ENCODE results near the gene C1orf115. TPM values are rescaled to one million over a fixed set of nuclear protein-coding genes. Genes with fewer than 3 reads are reported as not detected.
"Not testable (repeated sequence)": the region's sequence is repeated elsewhere in the genome, so short reads cannot be mapped to it uniquely, and the experiment has no call there.

Gene C1orf115
- total RNA-seq, 2 donors from 2014 or later = 0.14 TPM; not detected in 1

DNA sequence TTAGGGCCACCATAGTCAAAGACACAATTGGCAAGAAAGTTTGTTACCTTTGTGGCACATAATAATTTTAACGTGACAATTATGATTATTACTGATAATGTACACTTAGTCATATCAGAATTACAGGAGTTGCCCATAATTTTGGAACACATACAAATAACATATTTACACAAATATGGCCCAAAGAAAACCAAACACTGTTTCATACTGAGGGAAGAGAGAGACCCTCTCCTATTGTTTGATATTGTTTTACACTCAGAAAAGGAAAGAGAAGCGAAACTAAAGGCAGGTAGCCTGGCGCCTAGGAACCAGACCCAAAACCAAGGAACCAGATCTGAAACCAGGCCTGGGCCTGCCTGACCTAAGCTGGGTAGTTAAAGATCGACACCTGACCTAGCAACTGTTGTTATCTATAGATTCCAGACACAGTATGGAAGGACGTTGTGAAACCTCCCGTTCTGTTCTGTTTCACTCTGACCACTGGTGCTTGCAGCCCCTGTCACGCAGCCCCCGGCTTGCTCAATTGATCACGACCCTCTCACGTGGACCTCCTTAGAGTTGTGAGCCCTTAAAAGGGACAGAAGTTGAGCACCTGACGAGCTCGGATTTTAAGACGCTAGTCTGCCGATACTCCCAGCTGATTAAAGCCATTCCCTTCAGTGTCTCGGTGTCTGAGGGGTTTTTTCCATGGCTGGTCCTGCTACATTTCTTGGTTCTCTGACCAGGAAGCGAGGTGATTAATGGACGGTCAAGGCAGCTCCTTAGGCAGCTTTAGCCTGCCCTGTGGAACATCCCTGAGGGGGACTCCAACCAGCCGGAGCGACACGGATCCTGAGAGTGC is 27.9 kb downstream of the C1orf115 start:
- ATAC-seq (no peak), DNase-seq (ENCODE audit: low spot score) (no peak)
- H3K4me3 Mint-ChIP-seq = no peak overlapping the region
- no peaks in the 10 kb centered on the region for H3K4me1 Mint-ChIP-seq (ENCODE audit: low read depth in 2 of 2)
- H3K27ac Mint-ChIP-seq = no peak overlapping the region
- no peaks in the 10 kb centered on the region for H3K9me3 Mint-ChIP-seq
- H3K36me3 Mint-ChIP-seq = no peaks in the 10 kb centered on the region
- peaks cover 23 to 27% of the 10 kb centered on the region in 2 donors for H3K27me3 Mint-ChIP-seq

DNA sequence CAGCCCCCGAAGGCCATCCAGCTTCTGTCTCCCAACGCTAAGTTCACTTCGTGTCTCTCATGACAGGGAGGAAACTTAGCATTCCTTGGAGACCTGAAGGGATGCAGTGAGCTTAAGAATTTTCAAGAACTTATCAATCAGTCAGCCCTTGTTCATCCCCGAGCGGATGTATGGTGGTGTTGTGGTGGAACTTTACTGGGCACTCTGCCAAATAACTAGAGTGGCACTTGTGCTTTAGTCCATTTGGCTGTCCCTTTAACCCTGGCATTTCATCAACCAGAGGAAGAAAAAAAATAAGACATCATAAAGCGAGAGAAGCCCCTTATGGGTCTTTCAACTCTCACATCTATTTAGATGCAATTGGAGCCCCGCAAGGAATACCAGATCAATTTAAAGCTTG is 31.1 kb downstream of the C1orf115 start:
- H3K4me1 Mint-ChIP-seq (ENCODE audit: low read depth in 2 of 2); H3K9me3 Mint-ChIP-seq; DNase-seq (ENCODE audit: low spot score); H3K36me3 Mint-ChIP-seq; H3K4me3 Mint-ChIP-seq; ATAC-seq; H3K27ac Mint-ChIP-seq: not testable (repeated sequence)
- H3K27me3 Mint-ChIP-seq = peaks cover 23 to 36% of the 10 kb centered on the region in 2 donors

- Mint-ChIP-seq H3K4me3 (no peak overlapping the region), H3K27me3 (peaks cover 7 to 22% of the 10 kb centered on the region in 2 donors), H3K4me1 (ENCODE audit: low read depth in 2 of 2) (peaks cover 0 to 2% of the 10 kb centered on the region in 2 donors), H3K36me3 (no peaks in the 10 kb centered on the region), H3K9me3 (peaks cover 2% of the 10 kb centered on the region), H3K27ac (no peak overlapping the region)
- DNase-seq (ENCODE audit: low spot score) (no peak), ATAC-seq (no peak)
Observed at GRCh38 chr1:220726634-220727033, 36.5 kb downstream of the C1orf115 start.

DNA sequence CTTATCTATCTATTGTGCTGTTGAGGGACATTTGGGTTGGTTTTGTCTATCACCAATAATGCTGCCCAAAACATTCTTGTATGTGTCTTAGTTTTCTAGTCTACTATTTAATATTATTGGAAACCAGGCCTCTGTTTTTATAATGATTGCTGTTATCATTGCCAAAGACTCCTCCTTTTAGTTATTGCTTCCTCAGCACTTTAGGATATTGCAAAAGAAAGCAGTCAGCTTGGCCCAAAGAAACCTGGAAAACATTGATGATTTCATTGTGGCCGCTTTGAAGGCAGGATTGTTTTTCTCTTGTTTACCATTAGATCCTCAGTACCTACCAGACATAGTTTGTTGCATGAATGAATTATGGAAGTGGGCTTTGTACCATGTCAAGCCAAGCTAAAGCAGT is 37.4 kb downstream of the C1orf115 start:
- Mint-ChIP-seq H3K4me1 (ENCODE audit: low read depth in 2 of 2) (peaks cover 0 to 2% of the 10 kb centered on the region in 2 donors), H3K4me3 (no peak overlapping the region), H3K27ac (no peak overlapping the region), H3K9me3 (peaks cover 3% of the 10 kb centered on the region), H3K27me3 (peaks cover 7 to 22% of the 10 kb centered on the region in 2 donors), H3K36me3 (no peaks in the 10 kb centered on the region)
- ATAC-seq = no peak
- no peak for DNase-seq (ENCODE audit: low spot score)

DNA sequence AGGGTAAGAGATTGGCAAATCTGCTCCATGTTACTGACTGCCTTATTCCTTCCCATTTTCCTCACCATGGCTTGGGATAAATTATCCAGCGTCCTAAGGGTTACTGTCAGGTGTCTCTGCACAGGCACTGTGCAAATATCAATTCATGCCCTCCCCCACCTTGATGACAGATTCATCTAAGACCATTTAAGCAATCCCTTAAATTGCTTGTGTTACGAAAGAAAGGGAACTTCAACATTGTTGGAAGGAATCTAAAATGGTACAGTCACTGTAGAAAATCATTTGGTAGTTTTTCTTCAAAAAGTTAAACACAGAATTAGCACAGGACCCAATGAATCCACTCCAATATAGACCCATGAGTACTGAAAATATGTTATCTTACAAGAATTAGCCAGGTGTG is 40.3 kb downstream of the C1orf115 start:
- ATAC-seq (no peak), DNase-seq (ENCODE audit: low spot score) (no peak)
- no peaks in the 10 kb centered on the region for H3K36me3 Mint-ChIP-seq
- H3K27ac Mint-ChIP-seq = no peak overlapping the region
- H3K27me3 Mint-ChIP-seq = peaks cover 7 to 21% of the 10 kb centered on the region in 2 donors
- peaks cover 3% of the 10 kb centered on the region for H3K9me3 Mint-ChIP-seq
- no peak overlapping the region for H3K4me3 Mint-ChIP-seq
- peaks cover 0 to 2% of the 10 kb centered on the region in 2 donors for H3K4me1 Mint-ChIP-seq (ENCODE audit: low read depth in 2 of 2)

- peaks cover 3 to 4% of the 10 kb centered on the region in 2 donors for H3K27me3 Mint-ChIP-seq
- no peak overlapping the region for H3K4me3 Mint-ChIP-seq
- peaks cover 0 to 2% of the 10 kb centered on the region in 2 donors for H3K4me1 Mint-ChIP-seq (ENCODE audit: low read depth in 2 of 2)
- no peaks in the 10 kb centered on the region for H3K36me3 Mint-ChIP-seq
- peak overlapping the region in 1 of 2 donors; percentile 22 for H3K27ac Mint-ChIP-seq
- DNase-seq (ENCODE audit: low spot score) (no peak), ATAC-seq (no peak)
- peaks cover 3% of the 10 kb centered on the region for H3K9me3 Mint-ChIP-seq
Observed at GRCh38 chr1:220732137-220732536, 42.0 kb downstream of the C1orf115 start.

DNA sequence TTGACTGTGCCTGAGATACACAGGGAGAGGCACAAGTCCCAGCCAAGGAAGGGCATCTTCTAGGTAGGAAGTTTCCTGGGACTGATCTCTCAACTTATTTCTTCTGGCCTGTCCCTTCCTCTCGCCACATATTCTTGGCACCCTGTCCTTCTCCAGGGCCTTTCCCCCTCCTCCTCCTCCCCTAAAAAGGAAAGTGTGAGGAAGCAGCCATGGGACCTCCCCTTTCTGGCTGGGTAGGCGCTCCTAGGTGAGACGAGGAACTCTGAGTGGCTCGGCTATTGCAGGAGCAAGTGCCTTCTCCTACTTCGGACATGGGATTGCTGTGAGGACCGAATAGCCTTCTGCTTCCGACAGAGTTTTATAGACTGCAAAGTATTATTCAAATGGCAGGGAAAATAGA is 42.5 kb downstream of the C1orf115 start:
- peaks cover 0 to 2% of the 10 kb centered on the region in 2 donors for H3K4me1 Mint-ChIP-seq (ENCODE audit: low read depth in 2 of 2)
- no peak for DNase-seq (ENCODE audit: low spot score)
- peaks cover 3% of the 10 kb centered on the region for H3K9me3 Mint-ChIP-seq
- peak overlapping the region; percentile 20 for H3K4me3 Mint-ChIP-seq
- H3K27ac Mint-ChIP-seq = no peak overlapping the region
- peaks cover 0 to 3% of the 10 kb centered on the region in 2 donors for H3K27me3 Mint-ChIP-seq
- peak in 1 of 2 donors; percentile 38 for ATAC-seq
- no peaks in the 10 kb centered on the region for H3K36me3 Mint-ChIP-seq

DNA sequence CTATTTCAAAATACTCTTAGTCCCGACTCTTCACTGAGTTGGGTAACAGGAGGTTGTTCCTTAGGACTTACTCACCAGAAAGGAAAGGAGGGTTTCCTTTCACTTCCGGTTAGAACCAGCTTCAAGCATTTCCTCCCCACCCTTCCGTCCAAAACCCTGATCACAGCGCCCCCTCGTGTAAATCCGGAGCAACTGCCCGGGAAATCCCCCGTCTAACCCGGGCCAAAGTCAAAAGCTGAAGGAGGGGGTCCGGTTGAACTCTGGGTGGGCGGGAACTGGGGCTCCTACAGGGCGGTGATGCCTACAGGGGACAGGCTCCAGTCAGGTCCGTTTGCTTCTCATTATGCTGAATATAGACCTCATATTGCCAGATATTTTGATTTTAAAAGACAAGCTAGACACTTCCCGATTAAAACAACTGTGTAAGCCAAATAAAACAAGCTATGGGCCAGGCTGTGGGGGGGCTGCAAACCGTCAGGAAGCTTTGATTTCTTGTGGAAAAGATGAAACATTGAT is 43.0 kb downstream of the C1orf115 start:
- peaks cover 0 to 3% of the 10 kb centered on the region in 2 donors for H3K27me3 Mint-ChIP-seq
- ATAC-seq (peak; percentile 89 to 92), DNase-seq (ENCODE audit: low spot score) (peak; percentile 79)
- H3K4me3 Mint-ChIP-seq = peak overlapping the region; percentile 20
- H3K27ac Mint-ChIP-seq = peak overlapping the region in 1 of 2 donors; percentile 31
- no peaks in the 10 kb centered on the region for H3K36me3 Mint-ChIP-seq
- peaks cover 3% of the 10 kb centered on the region for H3K9me3 Mint-ChIP-seq
- peaks cover 0 to 2% of the 10 kb centered on the region in 2 donors for H3K4me1 Mint-ChIP-seq (ENCODE audit: low read depth in 2 of 2)

DNA sequence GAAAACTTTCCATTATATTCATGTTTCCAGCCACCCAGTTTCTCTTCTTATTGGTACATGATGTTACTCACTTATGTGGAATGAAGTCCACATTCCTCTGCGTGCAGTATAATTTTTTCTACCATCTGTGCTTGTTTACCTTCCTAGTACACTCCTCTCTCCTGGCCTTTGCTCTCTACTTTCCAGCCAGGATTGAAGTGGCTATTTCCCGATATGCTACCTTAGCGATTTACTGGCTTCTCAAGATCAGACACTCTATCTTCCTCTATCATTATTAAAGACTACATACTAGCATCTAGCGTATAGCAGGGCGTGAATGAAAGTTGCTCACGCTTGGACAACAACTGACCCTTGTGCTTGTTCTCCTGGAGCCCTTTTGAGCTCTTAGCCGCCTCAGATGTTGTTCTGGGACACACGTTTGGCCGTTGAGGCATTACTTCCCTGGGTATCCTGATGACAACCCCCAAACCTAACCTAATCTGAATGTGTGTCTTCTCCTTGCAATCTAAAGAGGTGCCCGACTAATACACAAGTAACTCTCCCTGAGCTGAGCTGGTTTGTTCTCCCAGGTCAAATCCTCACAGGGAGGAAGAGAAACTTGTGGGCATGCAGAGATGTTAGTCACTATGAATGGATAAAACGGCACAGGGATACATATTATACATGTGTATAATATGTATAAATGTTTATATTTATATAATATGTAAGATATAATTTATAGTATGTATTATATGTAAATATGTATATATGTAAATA is 44.6 kb downstream of the C1orf115 start:
- H3K36me3 Mint-ChIP-seq = no peaks in the 10 kb centered on the region
- DNase-seq (ENCODE audit: low spot score) (no peak), ATAC-seq (no peak)
- peaks cover 3% of the 10 kb centered on the region for H3K9me3 Mint-ChIP-seq
- peaks cover 4 to 14% of the 10 kb centered on the region in 2 donors for H3K27me3 Mint-ChIP-seq
- peaks cover 0 to 2% of the 10 kb centered on the region in 2 donors for H3K4me1 Mint-ChIP-seq (ENCODE audit: low read depth in 2 of 2)
- no peak overlapping the region for H3K27ac Mint-ChIP-seq
- H3K4me3 Mint-ChIP-seq = no peak overlapping the region

GRCh38 chr1:220736283-220736682 is 46.1 kb downstream of the C1orf115 start:
- not testable (repeated sequence) for H3K36me3 Mint-ChIP-seq; H3K9me3 Mint-ChIP-seq; DNase-seq (ENCODE audit: low spot score); H3K4me1 Mint-ChIP-seq (ENCODE audit: low read depth in 2 of 2); H3K27ac Mint-ChIP-seq; ATAC-seq; H3K4me3 Mint-ChIP-seq
- H3K27me3 Mint-ChIP-seq = peaks cover 16 to 29% of the 10 kb centered on the region in 2 donors

DNA sequence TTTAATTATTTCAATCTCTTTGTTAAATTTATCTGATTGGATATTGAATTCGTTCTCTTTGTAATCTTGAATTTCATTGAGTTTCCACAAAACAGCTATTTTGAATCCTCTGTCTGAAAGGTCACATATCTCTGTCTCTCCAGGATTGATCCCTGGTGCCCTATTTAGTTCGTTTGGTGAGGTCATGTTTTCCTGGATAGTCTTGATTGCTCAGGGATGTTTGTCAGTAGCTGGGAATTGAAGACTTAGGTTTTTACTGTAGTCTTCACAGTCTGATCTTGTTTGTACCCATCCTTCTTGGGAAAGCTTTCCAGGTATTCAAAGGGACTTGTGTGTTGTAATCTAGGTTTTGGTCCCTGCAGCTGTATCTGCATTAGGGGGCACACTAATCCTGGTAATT is 51.2 kb downstream of the C1orf115 start:
- ATAC-seq (no peak), DNase-seq (ENCODE audit: low spot score) (no peak)
- no peak overlapping the region for H3K4me3 Mint-ChIP-seq
- H3K9me3 Mint-ChIP-seq = no peaks in the 10 kb centered on the region
- H3K4me1 Mint-ChIP-seq (ENCODE audit: low read depth in 2 of 2) = no peaks in the 10 kb centered on the region
- no peaks in the 10 kb centered on the region for H3K36me3 Mint-ChIP-seq
- no peak overlapping the region for H3K27ac Mint-ChIP-seq
- H3K27me3 Mint-ChIP-seq = peaks cover 24 to 40% of the 10 kb centered on the region in 2 donors

GRCh38 chr1:220741825-220742224 is 51.7 kb downstream of the C1orf115 start:
- Mint-ChIP-seq H3K9me3 (no peaks in the 10 kb centered on the region), H3K4me1 (ENCODE audit: low read depth in 2 of 2) (no peaks in the 10 kb centered on the region), H3K27me3 (peaks cover 25 to 44% of the 10 kb centered on the region in 2 donors), H3K36me3 (no peaks in the 10 kb centered on the region), H3K4me3 (no peak overlapping the region), H3K27ac (no peak overlapping the region)
- DNase-seq (ENCODE audit: low spot score) (no peak), ATAC-seq (no peak)

DNA sequence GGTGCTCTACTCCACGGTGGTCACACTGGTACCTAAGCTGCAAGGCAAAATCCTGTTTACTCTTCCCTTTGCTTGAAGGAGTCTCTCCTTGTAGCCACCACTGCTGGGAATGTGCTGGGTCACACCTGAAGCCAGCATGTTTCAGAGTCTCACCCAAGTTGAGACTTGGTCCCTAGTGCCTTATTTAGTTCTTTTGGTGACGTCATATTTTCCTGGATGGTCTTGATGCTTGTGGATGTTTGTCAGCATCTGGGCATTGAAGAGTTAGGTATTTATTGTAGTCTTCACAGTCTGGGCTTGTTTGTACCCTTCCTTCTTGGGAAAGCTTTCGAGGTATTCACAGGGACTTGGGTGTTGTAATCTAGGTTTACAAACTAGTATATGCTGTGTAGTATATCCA is 52.4 kb downstream of the C1orf115 start:
- no peak overlapping the region for H3K4me3 Mint-ChIP-seq
- H3K27me3 Mint-ChIP-seq = peaks cover 31 to 50% of the 10 kb centered on the region in 2 donors
- H3K27ac Mint-ChIP-seq = no peak overlapping the region
- no peaks in the 10 kb centered on the region for H3K36me3 Mint-ChIP-seq
- ATAC-seq (no peak), DNase-seq (ENCODE audit: low spot score) (no peak)
- no peaks in the 10 kb centered on the region for H3K4me1 Mint-ChIP-seq (ENCODE audit: low read depth in 2 of 2)
- no peaks in the 10 kb centered on the region for H3K9me3 Mint-ChIP-seq

- Mint-ChIP-seq H3K36me3 (no peaks in the 10 kb centered on the region), H3K27me3 (peaks cover 30 to 44% of the 10 kb centered on the region in 2 donors), H3K4me3 (no peak overlapping the region), H3K4me1 (ENCODE audit: low read depth in 2 of 2) (peaks cover 0 to 5% of the 10 kb centered on the region in 2 donors), H3K27ac (no peak overlapping the region), H3K9me3 (no peaks in the 10 kb centered on the region)
- ATAC-seq (no peak), DNase-seq (ENCODE audit: low spot score) (no peak)
Observed at GRCh38 chr1:220746851-220747250, 56.7 kb downstream of the C1orf115 start.

Data from natural killer cell treated with Interleukin-12 subunit alpha and Interleukin-12 subunit beta and Interleukin-15 and Interleukin-18, amount 100 ng/mL, for 72 hours (primary cell).